ENCODE measurements around the gene KCNK6.
"Not testable (repeated sequence)": the region's sequence is repeated elsewhere in the genome, so short reads cannot be mapped to it uniquely, and the experiment has no call there.

Gene KCNK6

GRCh38 chr19:38326591-38326990 lies 6.9 kb downstream of the KCNK6 start:
- no peak for DNase-seq

GRCh38 chr19:38329651-38330050 lies 10.0 kb downstream of the KCNK6 start:
- no peak for DNase-seq

GRCh38 chr19:38331728-38332127 lies 12.1 kb downstream of the KCNK6 start:
- no peak for DNase-seq

GRCh38 chr19:38333245-38333644 lies 13.6 kb downstream of the KCNK6 start:
- DNase-seq: no peak

GRCh38 chr19:38335949-38336637 lies 16.4 kb downstream of the KCNK6 start:
- DNase-seq: peak; percentile 97

- DNase-seq: peak; percentile 95
These were observed 17.2 kb downstream of the KCNK6 start for GRCh38 chr19:38336638-38337359.

GRCh38 chr19:38337360-38337653 lies 17.7 kb downstream of the KCNK6 start:
- DNase-seq: no peak

GRCh38 chr19:38339011-38339410 lies 19.4 kb downstream of the KCNK6 start:
- DNase-seq: not testable (repeated sequence)

GRCh38 chr19:38340927-38341326 lies 21.3 kb downstream of the KCNK6 start:
- no peak for DNase-seq

GRCh38 chr19:38346837-38347236 lies 27.2 kb downstream of the KCNK6 start:
- no peak for DNase-seq

- no peak for DNase-seq
These were observed 31.2 kb downstream of the KCNK6 start for GRCh38 chr19:38350883-38351282.

- DNase-seq: no peak
These were observed 32.3 kb downstream of the KCNK6 start for GRCh38 chr19:38351865-38352395.

GRCh38 chr19:38352611-38353010 lies 33.0 kb downstream of the KCNK6 start:
- no peak for DNase-seq

- no peak for DNase-seq
These were observed 36.4 kb downstream of the KCNK6 start for GRCh38 chr19:38355728-38356725.

GRCh38 chr19:38358071-38358470 lies 38.4 kb downstream of the KCNK6 start:
- DNase-seq: no peak

- no peak for DNase-seq
These were observed 39.8 kb downstream of the KCNK6 start for GRCh38 chr19:38359242-38360021.

- DNase-seq: no peak
These were observed 40.7 kb downstream of the KCNK6 start for GRCh38 chr19:38360351-38360750.

- no peak for DNase-seq
These were observed 41.4 kb downstream of the KCNK6 start for GRCh38 chr19:38360839-38361631.

GRCh38 chr19:38361633-38362075 lies 42.0 kb downstream of the KCNK6 start:
- DNase-seq: peak; percentile 32

- DNase-seq: peak; percentile 17
These were observed 42.7 kb downstream of the KCNK6 start for GRCh38 chr19:38362076-38362945.
